ENCODE measurements around the gene MRPL57. TPM values are rescaled to one million over a fixed set of nuclear protein-coding genes. Genes with fewer than 3 reads are reported as not detected.

Gene MRPL57
- total RNA-seq, 4 donors from 2014 or later = 7.2 to 60.0 (median 11.9) TPM

DNA sequence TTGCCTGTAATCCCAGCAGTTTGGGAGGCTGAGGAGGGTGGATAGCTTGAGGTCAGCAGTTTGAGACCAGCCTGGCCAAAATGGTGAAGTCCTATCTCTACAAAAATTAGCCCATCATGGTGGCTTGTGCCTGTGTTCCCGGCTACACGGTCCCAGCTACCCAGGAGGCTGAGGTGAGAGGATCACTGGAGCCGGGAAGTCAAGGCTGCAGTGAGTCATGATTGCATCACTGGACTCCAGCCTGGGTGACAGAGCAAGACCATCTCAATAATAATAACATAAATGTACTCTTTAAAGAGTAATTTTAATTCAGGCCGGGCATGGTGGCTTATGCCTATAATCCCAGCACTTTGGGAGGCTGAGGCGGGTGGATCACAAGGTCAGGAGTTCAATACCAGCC is 38.8 kb upstream of the MRPL57 start:
- intact Hi-C loops (cut with DNase I; ENCODE audit: low total_unique reads) = loop anchor here (10.0 kb wide), 1 partner anchor 193 kb away; no protein-coding TSS in a partner anchor
- no peak for DNase-seq
- H3K27ac ChIP-seq = no peak overlapping the region
- H3K4me3 ChIP-seq = no peak overlapping the region
- no peaks in the 10 kb centered on the region for H3K9me3 ChIP-seq
- no peaks in the 10 kb centered on the region for H3K36me3 ChIP-seq
- no peaks in the 10 kb centered on the region for H3K27me3 ChIP-seq
- peaks cover 9 to 11% of the 10 kb centered on the region in 2 donors for H3K4me1 ChIP-seq
- TF ChIP-seq POLR2A (IDR thresholded peaks at IDR 0.05) (no peak), CTCF (IDR thresholded peaks at IDR 0.05) (no peak)

GRCh38 chr13:21138561-21138960 is 37.9 kb upstream of the MRPL57 start:
- DNase-seq = no peak
- intact Hi-C loops (cut with DNase I; ENCODE audit: low total_unique reads) = loop anchor here (10.0 kb wide), 1 partner anchor 194 kb away; no protein-coding TSS in a partner anchor
- TF ChIP-seq CTCF (IDR thresholded peaks at IDR 0.05) (no peak), POLR2A (IDR thresholded peaks at IDR 0.05) (no peak)
- no peaks in the 10 kb centered on the region for H3K36me3 ChIP-seq
- no peak overlapping the region for H3K27ac ChIP-seq
- no peaks in the 10 kb centered on the region for H3K27me3 ChIP-seq
- H3K4me1 ChIP-seq = peaks cover 11% of the 10 kb centered on the region in 2 donors
- H3K9me3 ChIP-seq = no peaks in the 10 kb centered on the region
- H3K4me3 ChIP-seq = no peak overlapping the region

DNA sequence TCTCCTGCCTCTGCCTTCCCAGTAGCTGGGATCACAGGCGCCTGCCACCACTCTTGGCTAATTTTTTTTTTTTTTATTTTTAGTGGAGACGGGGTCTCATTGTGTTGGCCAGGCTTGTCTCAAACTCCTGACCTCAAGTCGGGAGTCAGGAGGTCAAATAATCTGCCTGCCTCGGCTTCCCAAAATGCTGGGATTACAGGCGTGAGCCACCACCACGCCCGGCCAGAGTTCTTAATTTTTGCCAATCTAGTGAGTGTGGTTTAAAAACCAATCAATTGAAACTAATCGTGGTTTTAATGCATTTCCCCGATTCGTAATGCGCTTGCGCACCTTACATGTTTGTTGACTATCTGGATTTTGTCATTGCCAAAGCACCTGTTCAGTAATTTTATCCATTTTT is 37.1 kb upstream of the MRPL57 start:
- Histone ChIP-seq H3K27me3 (no peaks in the 10 kb centered on the region), H3K27ac (no peak overlapping the region), H3K9me3 (no peaks in the 10 kb centered on the region), H3K4me3 (peak overlapping the region in 1 of 2 donors; percentile 85), H3K36me3 (no peaks in the 10 kb centered on the region), H3K4me1 (peaks cover 11 to 16% of the 10 kb centered on the region in 2 donors)
- no peak for DNase-seq
- intact Hi-C loops (cut with DNase I; ENCODE audit: low total_unique reads) = loop anchor here (10.0 kb wide), 1 partner anchor 195 kb away; no protein-coding TSS in a partner anchor
- no peak for TF ChIP-seq CTCF (IDR thresholded peaks at IDR 0.05)
- TF ChIP-seq POLR2A (IDR thresholded peaks at IDR 0.05) = no peak

- no peak overlapping the region for H3K27ac ChIP-seq
- H3K27me3 ChIP-seq = no peaks in the 10 kb centered on the region
- intact Hi-C loops (cut with DNase I; ENCODE audit: low total_unique reads) = no loop called here
- no peaks in the 10 kb centered on the region for H3K36me3 ChIP-seq
- no peak for DNase-seq
- TF ChIP-seq CTCF (IDR thresholded peaks at IDR 0.05) = no peak
- H3K4me1 ChIP-seq = peaks cover 11 to 16% of the 10 kb centered on the region in 2 donors
- H3K9me3 ChIP-seq = no peaks in the 10 kb centered on the region
- no peak overlapping the region for H3K4me3 ChIP-seq
These were observed 33.7 kb upstream of the MRPL57 start for GRCh38 chr13:21142766-21143165.

DNA sequence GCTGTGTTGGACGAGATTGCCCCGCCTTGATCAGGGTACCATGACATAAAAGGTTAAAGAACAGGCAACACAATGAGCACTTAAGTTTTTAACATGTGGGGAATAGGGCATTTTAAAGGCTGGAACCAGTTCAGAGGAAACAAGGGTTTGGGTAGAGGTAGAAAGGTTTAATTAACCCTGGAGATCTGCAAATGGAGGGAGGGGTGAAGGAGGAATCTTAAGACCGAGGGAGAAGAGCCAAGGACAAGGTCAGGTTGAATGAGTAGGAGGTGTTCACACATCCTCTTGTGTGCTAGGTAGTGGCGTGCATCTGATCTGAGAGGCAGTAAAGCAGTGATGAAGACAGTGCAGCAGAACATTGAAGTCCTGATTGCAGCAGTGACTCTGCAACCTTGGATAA is 28.6 kb upstream of the MRPL57 start:
- intact Hi-C loops (cut with DNase I; ENCODE audit: low total_unique reads) = no loop called here
- Histone ChIP-seq H3K27ac (no peak overlapping the region), H3K27me3 (no peaks in the 10 kb centered on the region), H3K4me1 (peaks cover 0 to 6% of the 10 kb centered on the region in 2 donors), H3K9me3 (no peaks in the 10 kb centered on the region), H3K36me3 (no peaks in the 10 kb centered on the region), H3K4me3 (no peak overlapping the region)
- TF ChIP-seq POLR2A (IDR thresholded peaks at IDR 0.05) (no peak), CTCF (IDR thresholded peaks at IDR 0.05) (no peak)
- no peak for DNase-seq
